Right lobe of liver (tissue), 4 donors: ENCODE data around the gene SPCS3.

Source experiments
- POLR2A ChIP-seq: fragments of 450-650 bp; IDR thresholded peaks from one replicate; pipeline ENCODE4 v1.6.1; 2017; ENCODE audit warnings: antibody characterized with exemption, mild to moderate bottlenecking
- TF ChIP-seq, protein P1 (sequence below), 4 donors: fragments of 200-600 bp in 3 of 4; fragments of 450-650 bp in 1 of 4; IDR thresholded peaks; one replicate each; pipeline versions ENCODE4 v1.5.1 to v1.8.0; 2016 to 2022; ENCODE audit warnings: antibody characterized with exemption in 4 of 4, mild to moderate bottlenecking in 2 of 4
- donor health status: DM: no; HTN: no; CAD: no.
- donor health status: DM: no; HTN: no; CAD: no.
- donor health status: DM: no; HTN: yes; CAD: no.

DNA sequence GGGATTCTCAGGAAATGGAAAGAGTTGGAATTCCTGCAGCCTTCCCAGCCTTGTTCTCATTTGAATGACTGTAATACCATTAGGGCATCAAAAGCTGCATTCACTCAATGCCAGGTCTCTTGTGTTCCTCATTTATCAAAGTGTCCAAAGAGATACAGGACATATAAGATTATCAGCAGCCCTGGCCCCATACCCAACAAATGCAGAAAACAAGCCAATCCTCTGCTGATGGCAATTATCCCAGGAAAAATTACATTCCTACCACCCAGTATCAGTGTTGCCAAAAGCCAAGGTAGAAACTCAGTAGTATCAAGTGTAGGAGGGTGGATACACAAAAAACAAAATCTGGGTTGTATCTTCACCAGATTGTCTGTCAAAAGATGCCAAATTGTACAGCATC is 32.2 kb upstream of the SPCS3 start:
- no peak for TF ChIP-seq POLR2A
- TF ChIP-seq, protein P1, sequence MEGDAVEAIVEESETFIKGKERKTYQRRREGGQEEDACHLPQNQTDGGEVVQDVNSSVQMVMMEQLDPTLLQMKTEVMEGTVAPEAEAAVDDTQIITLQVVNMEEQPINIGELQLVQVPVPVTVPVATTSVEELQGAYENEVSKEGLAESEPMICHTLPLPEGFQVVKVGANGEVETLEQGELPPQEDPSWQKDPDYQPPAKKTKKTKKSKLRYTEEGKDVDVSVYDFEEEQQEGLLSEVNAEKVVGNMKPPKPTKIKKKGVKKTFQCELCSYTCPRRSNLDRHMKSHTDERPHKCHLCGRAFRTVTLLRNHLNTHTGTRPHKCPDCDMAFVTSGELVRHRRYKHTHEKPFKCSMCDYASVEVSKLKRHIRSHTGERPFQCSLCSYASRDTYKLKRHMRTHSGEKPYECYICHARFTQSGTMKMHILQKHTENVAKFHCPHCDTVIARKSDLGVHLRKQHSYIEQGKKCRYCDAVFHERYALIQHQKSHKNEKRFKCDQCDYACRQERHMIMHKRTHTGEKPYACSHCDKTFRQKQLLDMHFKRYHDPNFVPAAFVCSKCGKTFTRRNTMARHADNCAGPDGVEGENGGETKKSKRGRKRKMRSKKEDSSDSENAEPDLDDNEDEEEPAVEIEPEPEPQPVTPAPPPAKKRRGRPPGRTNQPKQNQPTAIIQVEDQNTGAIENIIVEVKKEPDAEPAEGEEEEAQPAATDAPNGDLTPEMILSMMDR (IDR thresholded peaks at IDR 0.05) = no peak
